Stomach (tissue), 9 donors: Measurements from ENCODE around the gene GPX5. TPM values are rescaled to one million over a fixed set of nuclear protein-coding genes. Genes with fewer than 3 reads are reported as not detected.

ENCODE experiments used
- DNase-seq, 2 donors: peaks; one replicate each; pipeline versions ENCODE4 v3.0.0 to v3.0.0-alpha.2; 2013 to 2019
- H3K27ac ChIP-seq, 5 donors: fragments of 200-600 bp in 4 of 5; sonication (generic) in 4 of 5; one replicate each; pipeline ENCODE4 v1.5.1; 2013 to 2019; ENCODE audit warnings: mild to moderate bottlenecking in 1 of 5, moderate library complexity in 1 of 5
- H3K27me3 ChIP-seq, 3 donors: fragments of 200-600 bp; sonication (generic); one replicate each; pipeline ENCODE4 v1.5.1; 2017 to 2019; ENCODE audit warnings: mixed run types in 1 of 3
- H3K36me3 ChIP-seq, 4 donors: fragments of 200-600 bp; sonication (generic); 1 replicate in 3 of 4; 2 replicates in 1 of 4; pipeline ENCODE4 v1.5.1; 2016 to 2019
- H3K4me1 ChIP-seq, 4 donors: fragments of 200-600 bp; sonication (generic); one replicate each; pipeline ENCODE4 v1.5.1; 2016 to 2019
- H3K4me3 ChIP-seq, 4 donors: fragments of 200-600 bp; sonication (generic) in 3 of 4; one replicate each; pipeline ENCODE4 v1.5.1; 2016 to 2019; ENCODE audit warnings: mild to moderate bottlenecking in 1 of 4
- H3K9me3 ChIP-seq, 4 donors: fragments of 200-600 bp; sonication (generic); one replicate each; pipeline ENCODE4 v1.5.1; 2016 to 2019
- EP300 ChIP-seq: sonication (generic); formaldehyde crosslinking; IDR thresholded peaks from one replicate; pipeline ENCODE4 v1.6.1; 2017; ENCODE audit warnings: antibody characterized with exemption
- POLR2A ChIP-seq, 4 donors: fragments of 450-650 bp; IDR thresholded peaks; one replicate each; pipeline ENCODE4 v1.6.1; 2016; ENCODE audit warnings: antibody characterized with exemption in 4 of 4, control low read depth in 2 of 4, mild to moderate bottlenecking in 1 of 4, moderate library complexity in 1 of 4
- POLR2AphosphoS5 ChIP-seq, 3 donors: sonication (generic); formaldehyde crosslinking; IDR thresholded peaks; one replicate each; pipeline ENCODE4 v1.6.1; 2016; ENCODE audit warnings: antibody characterized with exemption in 3 of 3
- WGBS, 5 donors: extraction: QIAGEN DNeasy Blood & Tissue Kit in 3 of 5; methylation state at CpG; one replicate each; pipeline versions ENCODE4 v1.1.5 to v1.1.7; 2013 to 2018; 5-methylcytosine and 5-hydroxymethylcytosine counted together
- intact Hi-C: fragments of 100-400 bp; cut with DNase I; formaldehyde crosslinking; loops from one replicate; pipeline ENCODE4 v1.15.1; 2023; ENCODE audit warnings: low total_unique reads
- polyA plus RNA-seq, 3 donors: library from polyadenylated mRNA; stranded (reverse); fragments of 200-250 nt; gene quantifications; one replicate each; pipeline ENCODE4 v1.2.3, GENCODE V29; 2013
- total RNA-seq, 5 donors: library from RNA; depleted of rRNA; stranded (reverse); fragments of >200 nt; gene quantifications; one replicate each; pipeline versions ENCODE4 v1.1.0 to v1.2.3, GENCODE V29; 2014 to 2016
- TF ChIP-seq, protein P1 (sequence below), 7 experiments: fragments of 450-650 bp in 4 of 7; fragments of 200-600 bp in 3 of 7; sonication (generic) in 3 of 7; IDR thresholded peaks; one replicate each; pipeline ENCODE4 v1.5.1; 2016 to 2019; ENCODE audit warnings: antibody characterized with exemption in 7 of 7, control low read depth in 2 of 7, mild to moderate bottlenecking in 1 of 7
- donor health status: healthy with polysubstance abuse.
- donor health status: Bipolar disorder and iron deficiency.
- donor health status: healthy.

The GPX5 gene
- total and polyA plus RNA-seq, 8 donors = not detected

DNA sequence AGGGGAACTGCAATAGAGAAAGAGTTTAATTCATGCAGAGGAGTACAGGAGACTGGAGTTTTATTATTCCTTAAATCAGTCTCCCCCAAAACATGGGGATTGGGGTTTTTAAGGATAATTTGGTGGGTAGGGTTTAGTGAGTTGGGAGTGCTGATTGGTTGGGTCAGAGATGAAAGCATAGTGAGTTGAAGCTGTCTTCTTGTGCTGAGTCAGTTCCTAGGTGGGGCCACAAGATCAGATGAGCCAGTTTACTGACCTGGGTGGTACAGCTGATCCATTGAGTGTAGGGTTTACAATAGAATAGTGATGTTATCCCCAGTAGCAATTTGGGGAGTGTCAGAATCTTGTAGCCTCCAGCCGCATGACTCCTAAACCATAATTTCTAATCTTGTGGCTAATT is 39.1 kb upstream of the GPX5 start:
- peaks cover 0 to 16% (median 6%) of the 10 kb centered on the region in 4 donors for H3K4me1 ChIP-seq
- no peak overlapping the region for H3K27ac ChIP-seq
- H3K9me3 ChIP-seq = peaks cover 0 to 8% (median 4%) of the 10 kb centered on the region in 4 donors
- TF ChIP-seq EP300 = no peak
- TF ChIP-seq, protein P1, sequence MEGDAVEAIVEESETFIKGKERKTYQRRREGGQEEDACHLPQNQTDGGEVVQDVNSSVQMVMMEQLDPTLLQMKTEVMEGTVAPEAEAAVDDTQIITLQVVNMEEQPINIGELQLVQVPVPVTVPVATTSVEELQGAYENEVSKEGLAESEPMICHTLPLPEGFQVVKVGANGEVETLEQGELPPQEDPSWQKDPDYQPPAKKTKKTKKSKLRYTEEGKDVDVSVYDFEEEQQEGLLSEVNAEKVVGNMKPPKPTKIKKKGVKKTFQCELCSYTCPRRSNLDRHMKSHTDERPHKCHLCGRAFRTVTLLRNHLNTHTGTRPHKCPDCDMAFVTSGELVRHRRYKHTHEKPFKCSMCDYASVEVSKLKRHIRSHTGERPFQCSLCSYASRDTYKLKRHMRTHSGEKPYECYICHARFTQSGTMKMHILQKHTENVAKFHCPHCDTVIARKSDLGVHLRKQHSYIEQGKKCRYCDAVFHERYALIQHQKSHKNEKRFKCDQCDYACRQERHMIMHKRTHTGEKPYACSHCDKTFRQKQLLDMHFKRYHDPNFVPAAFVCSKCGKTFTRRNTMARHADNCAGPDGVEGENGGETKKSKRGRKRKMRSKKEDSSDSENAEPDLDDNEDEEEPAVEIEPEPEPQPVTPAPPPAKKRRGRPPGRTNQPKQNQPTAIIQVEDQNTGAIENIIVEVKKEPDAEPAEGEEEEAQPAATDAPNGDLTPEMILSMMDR (IDR thresholded peaks at IDR 0.05) = no peak
- no peak for TF ChIP-seq POLR2AphosphoS5 (IDR thresholded peaks at IDR 0.05)
- intact Hi-C loops = no loop called here
- no peak overlapping the region for H3K4me3 ChIP-seq
- H3K27me3 ChIP-seq = peaks cover 0 to 74% (median 25%) of the 10 kb centered on the region in 3 donors
- 88 to 100% (median 96%) methylated on average over 1 of the region's 1 CpG for WGBS, 5 donors
- DNase-seq = no peak
- no peaks in the 10 kb centered on the region for H3K36me3 ChIP-seq

DNA sequence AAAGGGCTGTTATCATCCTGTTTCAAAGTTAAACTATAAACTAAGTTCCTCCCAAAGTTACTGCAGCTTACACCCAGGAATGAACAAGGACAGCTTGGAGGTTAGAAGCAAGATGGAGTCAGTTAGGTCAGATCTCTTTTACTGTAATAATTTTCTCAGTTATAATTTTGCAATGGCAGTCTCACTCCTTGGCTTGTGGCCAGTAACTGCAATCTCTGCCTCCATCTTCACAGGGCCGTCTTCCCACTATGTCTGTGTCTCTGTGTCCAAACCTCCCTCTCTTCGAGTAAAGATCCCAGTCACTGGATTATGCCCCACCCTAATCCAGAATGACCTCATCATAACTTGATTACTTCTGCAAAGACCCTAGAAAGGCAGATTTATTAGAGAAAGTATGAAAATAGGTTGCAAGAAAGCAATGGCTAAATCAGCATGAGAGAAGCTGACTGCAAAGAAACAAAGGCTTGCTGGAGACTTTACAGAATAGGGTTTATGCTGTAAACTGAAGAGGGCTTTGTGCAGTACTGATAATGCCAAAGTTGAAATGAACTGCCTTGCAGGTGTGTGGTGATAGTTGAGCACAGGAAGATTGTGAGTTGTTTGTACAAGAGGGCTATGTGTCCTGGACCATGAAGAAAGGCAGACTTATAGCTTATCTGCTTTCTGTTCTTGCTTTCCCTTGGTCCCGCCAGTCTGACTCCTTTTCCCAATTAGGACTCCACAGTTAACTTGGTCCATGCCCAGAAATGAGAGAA is 38.5 kb upstream of the GPX5 start:
- no peak overlapping the region for H3K27ac ChIP-seq
- DNase-seq = no peak
- TF ChIP-seq POLR2AphosphoS5 (IDR thresholded peaks at IDR 0.05) (no peak), POLR2A (IDR thresholded peaks at IDR 0.05) (no peak), EP300 (no peak)
- TF ChIP-seq, protein P1 (IDR thresholded peaks at IDR 0.05) = no peak
- no peak overlapping the region for H3K4me3 ChIP-seq
- WGBS, 5 donors = 45 to 72% (median 59%) methylated on average over 3 of the region's 3 CpGs
- peaks cover 0 to 73% (median 25%) of the 10 kb centered on the region in 3 donors for H3K27me3 ChIP-seq
- H3K36me3 ChIP-seq = no peaks in the 10 kb centered on the region
- peaks cover 0 to 16% (median 6%) of the 10 kb centered on the region in 4 donors for H3K4me1 ChIP-seq
- H3K9me3 ChIP-seq = peaks cover 0 to 8% (median 4%) of the 10 kb centered on the region in 4 donors
- intact Hi-C loops = no loop called here

DNA sequence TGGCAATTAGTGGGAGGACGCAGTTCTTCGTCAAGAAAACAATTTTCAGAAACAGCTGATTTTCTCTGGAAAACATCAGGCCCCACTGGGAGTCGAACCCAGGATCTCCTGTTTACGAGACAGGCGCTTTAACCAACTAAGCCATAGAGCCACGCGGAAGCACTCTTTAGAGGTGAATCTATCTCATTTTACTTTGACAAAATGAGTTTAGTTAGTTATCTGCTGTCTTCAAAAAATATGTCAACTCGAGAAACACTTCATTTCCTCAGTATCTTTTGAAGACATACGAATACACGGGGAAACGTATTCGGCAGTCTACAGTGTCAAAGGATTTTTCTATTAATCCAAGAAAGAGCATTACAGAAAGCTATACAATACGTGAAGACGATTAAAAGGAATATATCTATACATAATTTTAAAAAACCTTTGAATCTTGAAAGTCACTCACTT is 36.7 kb upstream of the GPX5 start:
- Histone ChIP-seq H3K27ac (peak overlapping the region in 1 of 5 donors; percentile 73), H3K4me1 (peaks cover 0 to 16% (median 6%) of the 10 kb centered on the region in 4 donors), H3K9me3 (peaks cover 0 to 8% (median 4%) of the 10 kb centered on the region in 4 donors), H3K27me3 (peaks cover 0 to 78% (median 25%) of the 10 kb centered on the region in 3 donors), H3K4me3 (peak overlapping the region in 2 of 4 donors; percentile 28 to 32), H3K36me3 (no peaks in the 10 kb centered on the region)
- DNase-seq = peak in 1 of 2 donors; percentile 67
- intact Hi-C loops = no loop called here
- no peak for TF ChIP-seq POLR2A (IDR thresholded peaks at IDR 0.05)
- TF ChIP-seq, protein P1 (IDR thresholded peaks at IDR 0.05) = no peak
- TF ChIP-seq EP300 = no peak
- TF ChIP-seq POLR2AphosphoS5 (IDR thresholded peaks at IDR 0.05) = no peak
- 27 to 33% (median 32%) methylated on average over 14 of the region's 14 CpGs for WGBS, 5 donors

DNA sequence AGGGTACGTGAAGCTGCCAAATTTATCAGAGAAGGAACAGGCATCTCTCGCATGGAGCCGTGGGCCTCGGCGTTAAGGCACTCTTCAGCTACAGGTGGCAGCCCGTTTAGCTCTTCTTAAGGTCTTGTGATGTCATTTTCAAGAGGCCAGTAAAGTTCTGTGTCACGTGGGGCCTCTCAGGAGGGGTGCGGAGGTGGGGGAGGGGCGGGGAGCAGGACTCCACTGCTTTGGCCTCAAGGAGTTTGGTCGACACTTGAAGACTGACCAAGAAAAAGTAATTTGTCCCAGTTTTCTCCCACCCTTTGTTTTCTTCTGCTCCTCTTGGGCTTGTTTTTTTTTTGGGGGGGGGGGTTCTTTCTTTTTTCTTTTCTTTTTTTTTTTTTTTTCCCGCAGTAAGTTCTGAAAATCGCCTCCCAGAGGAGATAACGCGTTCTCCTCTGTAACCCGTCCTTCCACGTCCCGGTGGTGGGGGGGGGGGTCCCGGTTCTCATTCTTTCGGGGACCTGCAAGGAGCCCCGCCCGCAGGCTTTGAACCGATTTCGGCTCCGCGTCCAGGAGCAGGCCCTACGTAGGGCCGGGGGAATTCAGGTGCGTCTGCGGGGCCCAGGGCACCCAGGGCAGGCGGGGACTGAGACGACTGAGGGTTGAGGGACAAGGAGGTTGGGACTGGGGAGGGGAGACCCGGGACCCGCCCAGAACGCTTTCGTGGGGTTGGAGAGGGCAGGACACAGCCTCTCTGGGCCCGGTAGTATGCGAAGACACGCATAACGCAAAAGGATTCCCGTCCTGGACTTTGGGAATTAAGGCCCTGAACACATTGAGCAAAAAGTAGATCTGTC is 36.1 kb upstream of the GPX5 start:
- peaks cover 0 to 83% (median 25%) of the 10 kb centered on the region in 3 donors for H3K27me3 ChIP-seq
- H3K4me1 ChIP-seq = peaks cover 0 to 16% (median 6%) of the 10 kb centered on the region in 4 donors

More for the DNA sequence above, 36.1 kb upstream of the GPX5 start:
- Histone ChIP-seq H3K27ac (peak overlapping the region in 2 of 5 donors; percentile 64 to 73), H3K4me3 (peak overlapping the region; percentile 26 to 34 (median 30)), H3K36me3 (no peaks in the 10 kb centered on the region), H3K9me3 (peaks cover 0 to 8% (median 4%) of the 10 kb centered on the region in 4 donors)
- TF ChIP-seq, protein P1 (IDR thresholded peaks at IDR 0.05) = no peak
- TF ChIP-seq EP300 (no peak), POLR2A (IDR thresholded peaks at IDR 0.05) (no peak), POLR2AphosphoS5 (IDR thresholded peaks at IDR 0.05) (no peak)
- 5 to 7% (median 7%) methylated on average over 37 to 40 of the region's 40 CpGs for WGBS, 5 donors
- intact Hi-C loops = no loop called here
- peak; percentile 28 to 86 for DNase-seq
